NCI-H1436 treated with DMSO at 0.1 percent for 48 hours (cell line): Measurements from ENCODE around the gene UMPS.
"Not testable (repeated sequence)": the region's sequence is repeated elsewhere in the genome, so short reads cannot be mapped to it uniquely, and the experiment has no call there.

Experiments used
- DNase-seq: peaks from one replicate; lab custom pipeline; 2025; lab: John Stamatoyannopoulos, UW

The UMPS gene

DNA sequence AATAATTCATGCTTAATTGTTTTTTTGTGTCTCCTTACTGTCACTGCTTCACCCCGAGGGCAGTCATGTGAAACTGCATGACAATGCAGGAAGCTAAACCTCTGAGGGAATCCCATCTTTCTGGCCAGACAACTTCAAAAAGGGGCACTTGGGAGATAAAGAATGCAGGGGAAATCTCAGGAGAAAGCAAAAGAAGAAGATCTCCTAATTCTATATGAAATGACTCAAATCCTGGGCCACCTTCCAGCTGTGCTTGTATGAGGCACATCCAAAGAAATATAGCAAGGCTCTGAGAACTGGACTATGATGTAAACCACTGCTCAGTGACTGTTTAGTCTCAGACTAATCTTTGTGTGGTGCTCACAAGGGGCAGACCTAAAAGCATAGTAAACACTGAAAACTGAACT is 22.6 kb upstream of the UMPS start:
- DNase-seq = no peak

DNA sequence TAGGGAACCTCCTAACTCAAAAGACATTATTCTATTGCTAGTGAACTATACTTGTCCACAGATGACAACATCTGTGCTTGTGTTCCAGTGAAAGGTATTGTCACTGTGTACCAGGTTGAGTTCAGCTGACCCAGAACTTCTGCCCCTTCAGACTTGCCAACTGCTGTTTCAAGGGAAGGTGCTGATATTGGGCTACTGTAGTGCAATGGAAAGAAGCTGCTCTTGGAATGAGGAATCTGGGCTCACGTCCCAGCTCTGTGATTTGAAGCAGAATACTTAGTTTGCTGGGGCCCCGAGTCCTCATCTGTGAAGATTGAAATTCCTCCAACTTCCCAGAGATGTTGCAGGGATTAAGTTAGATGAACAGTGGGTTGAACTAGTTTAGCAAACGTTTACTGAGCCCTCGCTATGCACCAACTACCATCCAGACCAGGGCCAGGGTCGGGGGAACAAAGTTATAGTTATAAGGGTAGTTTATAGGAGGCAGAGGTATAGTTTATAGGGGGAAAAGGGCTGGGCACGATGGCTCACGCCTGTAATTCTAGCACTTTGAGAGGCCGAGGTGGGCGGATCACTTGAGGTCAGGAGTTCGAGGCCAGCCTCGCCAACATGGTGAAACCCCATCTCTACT is 15.9 kb upstream of the UMPS start:
- DNase-seq = no peak

DNA sequence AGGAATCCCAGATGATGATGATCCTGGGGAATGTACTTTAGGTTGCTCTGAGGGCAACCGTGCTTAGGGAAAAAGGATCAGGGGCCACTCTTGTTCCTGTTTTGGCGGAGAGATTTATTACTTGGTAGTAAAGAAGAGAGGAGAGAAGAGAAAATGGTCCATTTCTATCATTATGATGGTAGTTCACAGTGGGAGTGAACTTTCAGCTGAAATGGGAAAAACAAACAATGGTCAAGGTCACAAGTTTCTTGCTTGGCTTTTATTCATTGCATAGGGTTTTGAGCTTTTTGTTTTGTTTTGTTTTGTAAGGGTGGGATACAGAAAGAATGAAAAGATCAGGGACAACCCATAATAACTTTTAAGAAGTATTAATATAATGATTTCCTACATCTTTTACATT is 7.7 kb upstream of the UMPS start:
- DNase-seq = no peak

DNA sequence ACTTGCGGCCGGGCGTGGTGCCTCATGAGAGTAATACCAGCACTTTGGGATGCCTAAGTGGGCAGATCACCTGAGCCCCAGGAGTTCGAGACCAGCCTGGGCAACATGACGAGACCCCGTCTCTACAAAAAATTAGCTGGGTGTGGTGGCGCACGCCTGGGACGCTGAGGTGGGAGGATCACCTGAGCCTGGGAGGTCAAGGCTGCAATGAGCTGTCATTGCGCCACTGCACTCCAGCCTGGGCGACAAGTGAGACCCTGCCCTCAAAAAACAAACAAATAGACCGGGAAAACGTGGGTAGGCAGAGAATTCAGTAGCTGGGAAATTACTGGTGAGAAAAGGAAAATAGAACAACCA is 667 bp downstream of the UMPS start:
- no peak for DNase-seq

DNA sequence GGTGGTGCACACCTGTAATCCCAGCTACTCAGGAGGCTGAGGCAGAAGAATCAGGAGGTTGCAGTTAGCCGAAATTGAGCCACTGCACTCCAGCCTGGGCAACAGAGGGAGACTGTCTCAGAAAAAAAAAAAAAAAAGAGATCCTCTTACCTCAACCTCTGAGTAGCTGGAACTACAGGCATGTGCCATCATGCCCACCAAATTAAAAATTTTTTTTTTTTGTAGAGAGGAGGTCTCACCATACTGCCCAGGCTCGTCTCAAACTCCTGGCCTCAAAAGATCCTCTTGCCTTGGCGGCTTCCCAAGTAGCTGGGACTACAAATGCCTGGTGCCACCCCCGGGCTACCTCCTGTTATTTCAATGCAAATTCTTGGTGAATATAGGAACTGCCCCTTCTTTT is 1.5 kb downstream of the UMPS start:
- DNase-seq = no peak

DNA sequence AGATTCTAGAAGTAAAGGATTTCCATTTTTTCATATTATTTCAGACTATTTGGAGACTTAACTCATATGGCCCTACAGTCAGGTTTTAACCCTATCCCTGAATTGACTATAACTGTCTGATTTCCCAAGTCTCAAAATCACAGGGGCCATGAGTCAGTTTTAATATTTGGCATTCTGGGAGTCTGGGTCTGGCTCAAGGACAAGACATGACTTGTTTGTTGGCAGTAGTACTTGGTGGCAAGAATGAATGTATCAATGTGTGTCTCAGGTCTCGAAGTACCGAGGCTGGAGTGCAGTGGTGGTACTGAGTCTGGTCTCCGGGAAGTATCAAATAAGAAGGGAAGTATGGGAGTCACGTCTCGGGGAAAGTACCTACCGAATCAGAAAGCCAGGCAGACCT is 10.8 kb downstream of the UMPS start:
- no peak for DNase-seq

DNA sequence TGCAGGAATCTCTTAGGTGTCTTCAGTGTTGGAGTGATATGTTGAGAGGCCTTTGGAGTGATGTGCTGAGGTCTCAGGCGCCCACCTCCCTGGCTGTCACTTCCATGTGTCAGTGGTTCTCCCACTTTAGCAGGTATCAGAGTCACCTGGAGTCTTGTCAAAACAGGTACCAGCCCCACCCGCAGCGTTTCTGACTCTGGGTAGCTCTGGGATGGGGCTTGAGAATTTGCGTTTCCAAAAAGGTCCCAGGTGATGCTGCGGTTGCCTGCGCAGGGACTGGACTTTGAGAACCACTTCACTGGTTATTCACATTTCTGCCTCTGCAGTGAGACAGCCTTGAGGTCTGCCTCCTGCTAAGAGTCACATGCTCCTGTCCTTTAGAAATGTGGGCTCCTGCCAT is 15.5 kb downstream of the UMPS start:
- no peak for DNase-seq

DNA sequence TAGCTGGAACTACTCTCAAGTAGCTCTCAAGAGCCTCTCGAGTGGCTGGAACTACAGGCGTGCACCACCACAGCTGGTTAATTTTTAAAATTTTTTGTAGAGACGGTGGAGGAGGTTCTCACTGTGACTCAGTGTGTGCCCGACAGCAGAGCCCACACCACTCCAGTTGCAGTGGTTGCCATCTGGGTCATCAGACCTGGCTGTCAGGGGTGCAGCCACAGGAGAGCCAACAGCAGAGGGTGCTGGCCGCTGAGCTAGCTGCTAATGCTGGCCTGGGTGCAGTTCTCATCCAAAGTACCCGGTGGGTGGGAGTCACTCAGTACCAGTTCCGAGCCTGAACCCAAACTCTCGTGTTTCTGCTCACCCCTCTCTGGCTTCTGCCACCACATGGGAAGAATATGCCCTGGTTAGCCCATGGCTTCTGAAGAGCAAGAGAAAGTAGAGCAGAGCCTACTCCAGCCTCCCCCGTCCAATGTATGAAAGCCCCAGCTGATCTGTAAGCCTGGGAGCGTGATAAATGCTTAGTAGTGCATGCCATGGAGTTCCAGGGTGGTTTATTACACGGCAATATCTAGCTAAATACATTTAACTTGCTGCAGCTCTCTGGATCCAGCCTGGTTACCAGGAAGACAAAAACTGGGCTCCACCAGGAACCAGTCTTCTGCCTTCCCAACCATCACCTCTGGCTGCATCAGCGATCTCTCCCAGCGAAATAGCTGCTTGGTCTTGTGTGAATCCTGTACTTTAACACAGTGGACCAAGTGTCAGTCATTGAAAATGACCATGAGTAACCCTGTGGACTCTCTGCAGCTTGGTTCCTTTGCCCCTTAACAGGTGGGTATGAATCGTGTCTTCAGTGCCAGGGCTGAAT is 17.1 kb downstream of the UMPS start:
- no peak for DNase-seq

DNA sequence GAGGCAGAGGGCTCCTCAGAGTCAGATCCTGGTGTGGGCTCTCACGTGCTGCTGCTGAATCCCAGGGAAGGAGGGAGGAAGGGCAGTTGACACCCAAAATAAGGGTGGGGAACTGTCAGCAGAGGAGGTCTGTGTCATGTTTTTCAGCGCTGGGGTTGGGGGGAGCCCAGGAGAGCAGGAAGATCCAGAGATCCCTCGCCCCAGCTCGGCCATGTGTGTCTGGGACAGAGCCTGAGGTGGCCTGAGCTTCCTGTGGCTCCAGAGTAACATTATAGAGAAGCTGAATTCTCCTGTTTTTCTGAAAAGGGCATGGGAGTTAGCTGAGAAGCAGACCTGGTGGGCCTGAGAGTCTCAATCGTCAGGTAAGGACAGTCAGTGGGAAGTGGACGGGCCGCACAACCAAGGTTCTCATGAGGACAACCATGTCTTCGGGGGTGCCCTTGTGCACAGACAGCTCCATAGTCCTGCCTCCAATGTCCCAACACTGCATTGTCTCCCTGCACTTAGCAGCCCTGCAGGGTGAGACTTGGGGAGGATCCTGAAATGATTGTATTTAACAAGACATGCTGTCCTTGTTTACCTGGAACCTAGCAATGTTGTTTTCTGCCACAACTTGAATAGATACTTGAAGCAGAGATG is 18.4 kb downstream of the UMPS start:
- DNase-seq = no peak

DNA sequence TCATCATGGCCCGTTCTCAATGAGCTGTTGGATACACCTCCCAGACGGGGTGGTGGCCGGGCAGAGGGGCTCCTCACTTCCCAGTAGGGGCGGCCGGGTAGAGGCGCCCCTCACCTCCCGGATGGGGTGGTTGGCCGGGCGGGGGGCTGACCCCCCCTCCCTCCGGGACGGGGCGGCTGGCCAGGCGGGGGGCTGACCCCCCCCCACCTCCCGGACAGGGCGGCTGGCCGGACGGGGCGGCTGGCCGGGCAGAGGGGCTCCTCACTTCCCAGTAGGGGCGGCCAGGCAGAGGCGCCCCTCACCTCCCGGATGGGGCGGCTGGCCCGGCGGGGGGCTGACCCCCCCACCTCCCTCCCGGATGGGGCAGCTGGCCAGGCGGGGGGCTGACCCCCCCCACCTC is 19.6 kb downstream of the UMPS start:
- DNase-seq = not testable (repeated sequence)

DNA sequence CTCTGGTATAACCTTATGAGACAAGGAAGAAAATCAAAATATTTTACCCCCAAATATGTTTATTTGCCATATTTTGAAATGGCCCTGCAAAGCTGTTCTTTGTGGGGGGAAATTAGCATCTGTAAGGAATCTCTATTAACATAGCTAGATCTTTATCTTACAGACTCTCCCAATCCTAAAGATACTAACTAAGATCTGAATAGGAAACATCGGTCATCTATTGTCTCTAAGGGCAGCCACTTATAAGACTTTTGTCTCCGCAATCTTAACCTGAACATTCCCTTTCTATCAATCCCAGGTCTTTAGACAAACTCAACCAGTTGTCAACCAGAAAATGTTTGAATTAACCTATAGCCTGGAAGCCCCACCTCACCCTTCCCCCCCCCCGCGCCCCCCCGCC is 21.2 kb downstream of the UMPS start:
- DNase-seq = no peak

DNA sequence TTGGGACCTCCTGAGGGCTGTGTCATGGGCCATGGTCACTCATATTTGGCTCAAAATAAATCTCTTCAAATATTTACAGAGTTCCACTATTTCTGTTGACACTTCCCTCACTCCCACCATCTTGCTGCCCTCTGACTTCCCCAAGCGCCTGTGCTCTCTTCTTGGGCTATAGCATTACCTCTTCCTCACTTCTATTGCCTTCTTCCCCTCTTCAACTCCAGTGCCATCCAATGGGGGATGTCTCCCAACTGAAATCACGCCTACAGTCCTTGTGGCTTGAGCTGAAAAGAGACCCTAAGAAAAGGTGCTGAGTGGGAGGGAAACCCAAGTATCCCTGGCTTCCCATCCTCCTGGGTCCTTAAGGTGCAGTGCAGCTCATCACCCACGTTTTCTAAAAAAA is 21.8 kb downstream of the UMPS start:
- no peak for DNase-seq

DNA sequence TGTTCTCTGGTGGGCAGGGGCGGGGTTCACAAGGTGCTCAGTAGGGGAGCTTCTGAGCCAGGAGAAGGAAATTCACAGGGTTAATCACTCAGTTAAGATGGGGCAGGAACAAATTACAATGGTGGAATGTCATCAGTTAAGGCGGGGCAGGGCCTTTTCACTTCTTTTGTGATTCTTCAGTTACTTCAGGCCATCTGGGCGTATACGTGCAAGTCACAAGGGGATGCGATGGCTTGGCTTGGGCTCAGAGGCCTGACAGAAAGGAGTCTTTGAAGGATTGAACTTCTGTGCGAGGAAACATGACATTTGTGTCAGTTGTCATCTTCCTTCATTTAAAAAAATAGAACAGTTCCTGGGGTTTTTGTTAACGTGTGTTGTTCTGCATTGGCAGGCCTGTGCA is 27.7 kb downstream of the UMPS start:
- DNase-seq = not testable (repeated sequence)

DNA sequence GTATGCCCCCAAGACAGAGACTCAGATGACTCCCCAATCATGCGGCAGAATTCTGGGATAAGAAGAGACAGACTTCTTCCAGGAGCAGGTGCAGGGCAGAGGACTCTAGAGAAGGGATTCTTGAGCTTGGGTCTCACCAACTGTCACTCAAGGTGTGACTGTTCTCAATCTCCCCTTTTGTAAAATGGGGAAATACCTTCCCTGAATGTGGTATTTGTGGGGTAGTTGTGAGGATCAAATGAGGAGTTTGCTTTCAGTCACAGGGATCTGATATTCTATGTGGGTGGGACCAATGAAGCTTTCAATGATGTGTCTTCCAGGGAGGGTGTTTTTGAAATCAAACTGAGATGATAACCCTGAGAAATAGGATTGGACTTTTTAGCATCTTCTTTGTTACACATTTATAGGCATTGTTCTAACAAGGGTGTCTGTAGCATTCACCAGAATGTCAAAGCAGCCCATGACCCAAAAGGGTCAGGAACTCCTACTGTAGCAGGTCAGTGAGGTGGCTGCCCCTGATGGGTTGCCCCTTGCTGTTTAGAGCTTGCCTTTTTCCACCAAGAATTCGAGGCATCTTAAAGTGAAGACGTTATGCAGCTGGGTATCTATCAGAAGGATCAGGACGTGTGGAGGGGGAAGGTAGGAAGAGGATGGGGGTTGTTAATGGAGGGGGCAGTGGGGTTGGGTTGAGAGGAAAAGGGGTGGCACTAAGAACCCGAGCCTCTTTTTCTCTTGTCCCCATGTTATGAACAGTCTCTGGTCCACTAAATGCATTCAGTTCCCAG is 28.8 kb downstream of the UMPS start:
- DNase-seq = no peak

DNA sequence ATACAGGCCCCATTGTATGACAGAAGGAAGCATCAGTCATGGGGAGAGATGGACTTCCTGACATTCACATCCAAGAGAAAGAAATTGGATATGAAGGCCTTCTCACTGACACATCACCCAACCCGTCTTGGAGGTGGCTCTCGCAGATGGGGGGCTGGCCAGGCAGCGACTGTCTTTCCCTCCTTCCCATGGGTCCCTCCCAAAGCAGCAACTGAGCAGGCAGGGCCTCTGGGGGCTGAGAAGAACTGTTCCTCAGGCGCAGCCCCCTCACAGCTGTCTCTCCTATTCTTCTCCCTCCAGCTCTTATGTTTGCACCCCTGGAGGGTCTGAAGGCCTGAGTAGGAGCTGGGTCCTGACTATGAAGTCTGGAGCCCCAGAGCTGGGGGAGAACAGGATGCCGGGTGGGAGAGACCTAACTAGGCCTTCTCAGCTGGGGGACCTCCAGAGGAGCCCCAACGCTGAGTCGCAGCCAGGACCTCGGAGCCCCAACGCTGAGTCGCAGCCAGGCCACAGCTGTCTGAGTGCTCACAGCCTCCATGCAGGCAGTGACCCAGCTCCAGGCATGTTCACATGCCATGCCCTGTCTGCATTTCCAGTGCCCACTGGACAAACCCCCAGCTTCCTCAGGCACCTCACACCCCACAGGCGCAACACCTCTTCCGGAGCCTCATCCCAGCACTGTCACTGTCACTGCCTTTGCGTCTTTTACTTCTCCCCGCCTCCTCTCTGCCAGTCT is 29.6 kb downstream of the UMPS start:
- no peak for DNase-seq

DNA sequence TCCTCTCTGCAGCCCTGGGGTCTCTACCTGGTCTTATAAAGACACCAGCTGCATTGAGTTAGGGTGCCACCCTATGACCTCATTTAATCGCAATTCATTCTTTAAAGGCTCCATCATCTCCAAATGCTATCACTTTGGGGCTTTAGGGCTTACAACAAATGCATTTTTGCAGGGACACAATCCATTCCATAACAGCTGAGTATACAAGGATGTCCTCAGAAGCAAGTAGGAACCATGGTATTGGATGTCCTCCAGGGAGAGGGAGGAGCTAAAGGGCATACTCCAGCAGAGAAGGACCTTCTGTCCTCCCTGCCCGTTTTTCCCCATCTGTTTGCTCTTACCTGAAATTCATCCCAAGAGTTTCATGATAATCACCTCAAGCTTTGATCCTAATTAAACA is 30.3 kb downstream of the UMPS start:
- no peak for DNase-seq

DNA sequence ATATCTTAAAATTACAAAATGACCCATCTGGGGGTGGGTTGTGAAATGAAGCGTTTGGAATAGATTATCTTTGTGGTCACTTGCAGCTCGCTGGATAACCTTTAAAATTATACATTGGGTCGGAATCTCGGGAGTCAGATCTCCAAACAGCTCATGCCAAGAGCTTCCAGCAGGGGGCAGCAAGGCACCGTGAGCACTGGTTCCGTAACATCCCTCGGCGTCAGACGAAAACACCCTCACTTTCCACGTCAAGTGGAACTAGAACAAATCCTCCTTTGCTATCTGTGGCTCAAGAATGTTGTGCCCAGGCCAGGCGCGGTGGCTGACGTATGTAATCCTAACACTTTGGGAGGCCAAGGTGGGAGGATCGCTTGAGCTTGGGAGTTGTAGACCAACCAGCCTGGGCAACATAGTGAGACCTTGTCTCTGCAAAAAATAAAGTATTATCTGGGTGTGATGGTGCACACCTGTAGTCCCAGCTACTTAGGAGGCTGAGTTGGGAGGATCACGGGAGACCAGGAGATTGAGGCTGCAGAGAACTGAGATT is 31.1 kb downstream of the UMPS start:
- no peak for DNase-seq

DNA sequence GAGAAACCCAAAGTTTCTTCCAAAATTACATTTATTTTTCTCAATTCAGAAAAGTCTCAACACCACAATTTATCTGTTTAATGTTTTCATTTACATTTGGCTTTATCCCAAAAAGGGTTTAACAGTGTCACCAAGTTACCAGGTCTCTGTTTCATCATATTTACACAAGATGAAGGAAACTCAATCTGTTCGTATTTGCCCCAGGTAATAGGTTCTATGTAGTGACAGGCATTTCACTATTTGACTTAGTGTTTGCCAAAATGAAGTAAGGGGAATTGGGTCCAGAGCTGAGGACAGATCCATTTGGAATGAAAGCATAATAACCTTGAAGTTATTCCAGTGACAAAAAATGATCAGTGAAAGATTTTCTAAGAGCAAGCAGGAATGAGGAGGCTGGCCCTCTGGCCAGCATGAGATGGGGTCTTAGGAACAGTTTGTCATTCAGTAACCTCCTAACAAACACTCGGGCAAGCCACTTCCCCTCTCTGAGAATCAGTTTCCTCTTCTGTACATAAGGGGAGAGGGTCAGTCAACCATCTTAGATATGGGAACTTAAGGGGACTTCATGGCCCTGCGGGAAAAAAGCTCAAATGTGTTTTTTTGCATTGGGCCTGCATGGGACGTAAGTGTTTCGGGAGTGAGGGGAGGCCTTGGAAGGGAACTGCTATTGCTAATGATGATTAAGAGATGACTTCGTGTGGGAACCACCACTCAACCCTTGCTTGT is 31.8 kb downstream of the UMPS start:
- DNase-seq = no peak

DNA sequence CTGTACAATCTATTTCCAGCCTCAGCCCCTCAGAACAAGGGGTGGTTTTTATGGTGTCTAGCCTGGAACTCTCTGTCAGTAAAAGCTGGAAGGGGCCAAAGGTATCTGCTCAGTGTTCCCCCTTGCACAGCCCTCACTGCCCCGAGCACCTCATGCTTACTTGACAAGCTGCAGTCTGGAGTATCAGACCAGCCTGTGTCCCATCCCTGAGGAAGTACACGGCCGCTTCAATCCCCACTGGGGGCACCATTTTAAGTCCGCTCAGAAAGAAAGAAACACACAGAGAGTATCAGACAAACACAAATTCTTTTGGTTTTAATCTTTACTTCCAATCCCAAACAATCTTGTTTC is 32.4 kb downstream of the UMPS start:
- DNase-seq = no peak

DNA sequence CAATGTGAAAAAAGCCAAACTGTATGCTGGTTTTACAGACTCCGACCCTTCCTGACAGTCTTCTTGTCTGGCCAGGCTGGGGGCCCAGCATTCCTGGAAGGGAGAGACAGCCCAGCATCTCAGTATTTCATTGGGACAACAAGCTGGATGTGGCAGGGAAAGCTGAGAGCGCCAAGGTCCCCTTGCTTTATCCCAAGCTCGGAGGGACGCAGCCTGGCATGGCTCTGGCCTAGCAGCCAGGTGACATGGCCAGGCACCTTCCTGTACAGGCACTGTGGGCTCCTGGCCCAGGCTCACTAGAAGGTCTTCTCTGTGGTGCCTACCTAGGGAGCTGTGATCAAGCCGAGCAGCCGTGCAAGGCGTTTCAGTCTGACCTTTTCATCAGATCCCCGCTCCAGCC is 33.0 kb downstream of the UMPS start:
- no peak for DNase-seq
